Caco-2 (cell line): ENCODE results near the gene ACSL1. TPM values are rescaled to one million over a fixed set of nuclear protein-coding genes. Genes with fewer than 3 reads are reported as not detected.
A peak's percentile ranks its signal among the peaks of the same experiment; 100 is the strongest.

Experiments
- BruUV-seq: library from RNA; stranded (reverse); fragments of 400-500 nt; replicated peaks from 2 replicates; lab custom pipeline; 2021; lab: Mats Ljungman, UMichigan
- CTCF ChIA-PET: fragments of 300-600 bp; sonication (Branson Sonifier 250); formaldehyde crosslinking; loops from one replicate; lab custom pipeline; 2022; ENCODE audit warnings: antibody characterized with exemption; lab: Charles Lee
- POLR2A ChIA-PET: fragments of 300-600 bp; sonication (Branson Sonifier 250); formaldehyde crosslinking; loops from one replicate; lab custom pipeline; 2022; ENCODE audit warnings: antibody characterized with exemption; lab: Charles Lee
- DNase-seq, 2 experiments: peaks; one replicate each; pipeline versions ENCODE4 v3.0.0 to v3.0.0-alpha.2; 2020 to 2022
- H3K27me3 ChIP-seq: replicated peaks from 2 replicates; pipeline ENCODE4 v1.6.0; 2011; ENCODE audit warnings: low read length; ENCODE audit not compliant: control insufficient read depth, insufficient read depth
- H3K36me3 ChIP-seq: 2 replicates; pipeline ENCODE4 v1.5.1; 2011; ENCODE audit warnings: low read length; ENCODE audit not compliant: control insufficient read depth, insufficient read depth
- H3K4me1 ChIP-seq: fragments of 250-450 bp; sonication (Bioruptor Pico); 2 replicates; pipeline ENCODE4 v1.5.1; 2020; ENCODE audit warnings: mild to moderate bottlenecking
- H3K4me3 ChIP-seq: 2 replicates; pipeline ENCODE4 v1.5.1; 2011; ENCODE audit warnings: low read depth, mild to moderate bottlenecking, control low read depth, low read length
- H3K9me3 ChIP-seq: fragments of 250-450 bp; sonication (Bioruptor Pico); 2 replicates; pipeline ENCODE4 v1.5.1; 2020; ENCODE audit warnings: mild to moderate bottlenecking, moderate library complexity
- H3K27ac Mint-ChIP-seq: one replicate; pipeline ENCODE4 v1.8.0; 2022; ENCODE audit warnings: mixed read lengths; ENCODE audit not compliant: unreplicated experiment
- H3K27me3 Mint-ChIP-seq: one replicate; pipeline ENCODE4 v1.8.0; 2022; ENCODE audit warnings: mixed read lengths; ENCODE audit not compliant: insufficient read depth, unreplicated experiment
- H3K36me3 Mint-ChIP-seq: one replicate; pipeline ENCODE4 v1.8.0; 2022; ENCODE audit warnings: mild to moderate bottlenecking, mixed read lengths; ENCODE audit not compliant: insufficient read depth, unreplicated experiment
- H3K4me1 Mint-ChIP-seq: one replicate; pipeline ENCODE4 v1.8.0; 2022; ENCODE audit warnings: low read depth, mixed read lengths; ENCODE audit not compliant: unreplicated experiment
- H3K4me3 Mint-ChIP-seq: one replicate; pipeline ENCODE4 v1.8.0; 2022; ENCODE audit warnings: mild to moderate bottlenecking, moderate library complexity, mixed read lengths; ENCODE audit not compliant: unreplicated experiment
- H3K9me3 Mint-ChIP-seq: one replicate; pipeline ENCODE4 v1.8.0; 2022; ENCODE audit warnings: mixed read lengths; ENCODE audit not compliant: unreplicated experiment
- CTCF ChIP-seq, 2 experiments: fragments of 200-600 bp in 1 of 2; IDR thresholded peaks; 1 replicate in 1 of 2; 2 replicates in 1 of 2; pipeline versions ENCODE4 v1.5.1 to v1.8.0; 2011 to 2022; ENCODE audit warnings: antibody characterized with exemption in 1 of 2, control low read depth in 1 of 2, inconsistent platforms in 1 of 2, low read depth in 1 of 2, low read length in 1 of 2, mild to moderate bottlenecking in 1 of 2, moderate library complexity in 1 of 2; ENCODE audit not compliant: insufficient read depth in 1 of 2, severe bottlenecking in 1 of 2, unreplicated experiment in 1 of 2
- intact Hi-C: fragments of 100-400 bp; cut with micrococcal nuclease; formaldehyde crosslinking; loops from one replicate; pipeline ENCODE4 v1.10.0; 2022; ENCODE audit not compliant: unreplicated experiment
- total RNA-seq: library from RNA; stranded (reverse); gene quantifications from 2 replicates; pipeline ENCODE4 v1.2.3, GENCODE V29; 2022

ACSL1 gene
- total RNA-seq, 1 experiment from 2014 or later, result 100 TPM

DNA sequence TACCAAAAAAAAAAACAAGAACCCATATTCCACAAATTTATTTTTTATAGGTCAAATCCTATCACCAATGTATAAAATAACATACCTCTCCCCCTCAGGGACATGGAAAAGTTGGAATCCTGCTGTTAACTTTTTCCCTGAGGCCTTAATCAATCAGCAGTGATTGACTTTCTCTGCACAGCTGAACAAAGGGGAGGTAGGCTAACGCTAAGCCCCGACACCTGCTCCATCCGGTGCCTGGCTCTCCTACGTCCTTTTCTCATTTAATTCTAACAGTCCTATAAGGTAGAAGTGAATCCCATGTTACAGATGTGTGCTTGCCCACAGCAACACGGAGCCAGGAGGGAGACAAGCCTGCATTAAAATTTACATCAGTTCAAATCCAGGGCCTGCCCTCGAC, 94.7 kb downstream of the ACSL1 start:
- Mint-ChIP-seq H3K27me3 (no peaks in the 10 kb centered on the region), H3K36me3 (peaks cover 54% of the 10 kb centered on the region), H3K4me3 (no peak overlapping the region), H3K27ac (no peak overlapping the region), H3K4me1 (no peaks in the 10 kb centered on the region), H3K9me3 (no peaks in the 10 kb centered on the region)
- POLR2A ChIA-PET, result interaction anchor here (0.6 kb wide), 1 partner anchor 82 kb away, joined by 10 read pairs; the partner anchor contains the start of genes CASP3 and PRIMPOL
- no peaks in the 10 kb centered on the region for H3K27me3 ChIP-seq
- intact Hi-C loops, result loop anchor here (5.0 to 10.0 kb wide), 3 partner anchors 84 to 466 kb away; partner anchors contain the start of genes CASP3, IRF2 and PRIMPOL
- H3K4me1 ChIP-seq, result no peaks in the 10 kb centered on the region
- no peak overlapping the region for H3K4me3 ChIP-seq
- CTCF ChIA-PET, result interaction anchor here (0.6 kb wide), 1 partner anchor 82 kb away, joined by 3 read pairs; the partner anchor contains the start of genes CASP3 and PRIMPOL
- no TSS peak for BruUV-seq
- TF ChIP-seq CTCF (IDR thresholded peaks at IDR 0.05; ENCODE audit: insufficient read depth in 1 of 2, low read depth in 1 of 2, low read length in 1 of 2, severe bottlenecking in 1 of 2, unreplicated experiment in 1 of 2), result no peak
- no peak for DNase-seq
- H3K36me3 ChIP-seq, result no peaks in the 10 kb centered on the region
- no peaks in the 10 kb centered on the region for H3K9me3 ChIP-seq

DNA sequence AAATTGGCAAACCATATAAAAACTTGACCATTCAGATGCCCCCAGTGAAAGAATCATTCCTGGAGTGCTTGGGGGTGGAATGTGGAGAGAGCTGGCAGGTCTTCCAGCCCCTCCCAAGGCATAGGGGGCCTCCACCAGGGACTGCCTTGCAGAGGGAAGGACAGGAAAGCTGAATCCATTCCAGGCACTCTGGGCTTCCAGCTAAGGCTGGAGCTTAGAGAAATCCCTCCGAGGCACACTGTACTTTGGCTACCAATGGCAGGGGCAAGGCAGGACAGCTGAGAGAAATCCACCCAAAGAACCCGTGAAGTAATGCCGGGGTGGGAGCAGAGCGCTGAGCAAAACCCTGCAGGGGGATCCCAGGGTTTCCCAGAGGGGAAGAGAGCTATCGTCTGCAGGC, 95.8 kb downstream of the ACSL1 start:
- Mint-ChIP-seq H3K9me3 (no peaks in the 10 kb centered on the region), H3K27ac (no peak overlapping the region), H3K4me3 (no peak overlapping the region), H3K27me3 (no peaks in the 10 kb centered on the region), H3K36me3 (peaks cover 66% of the 10 kb centered on the region), H3K4me1 (no peaks in the 10 kb centered on the region)
- Histone ChIP-seq H3K27me3 (no peaks in the 10 kb centered on the region), H3K4me1 (no peaks in the 10 kb centered on the region), H3K9me3 (no peaks in the 10 kb centered on the region), H3K4me3 (no peak overlapping the region), H3K36me3 (no peaks in the 10 kb centered on the region)
- no peak for DNase-seq
- no peak for TF ChIP-seq CTCF (IDR thresholded peaks at IDR 0.05; ENCODE audit: insufficient read depth in 1 of 2, low read depth in 1 of 2, low read length in 1 of 2, severe bottlenecking in 1 of 2, unreplicated experiment in 1 of 2)
- POLR2A ChIA-PET, result no interaction called here
- no TSS peak for BruUV-seq
- CTCF ChIA-PET, result no interaction called here
- intact Hi-C loops, result loop anchor here (5.0 to 10.0 kb wide), 3 partner anchors 83 to 465 kb away; partner anchors contain the start of genes CASP3, IRF2 and PRIMPOL

GRCh38 chr4:184728858-184729257, 96.9 kb downstream of the ACSL1 start:
- no peaks in the 10 kb centered on the region for H3K4me1 ChIP-seq

More at GRCh38 chr4:184728858-184729257, 96.9 kb downstream of the ACSL1 start:
- no peak for TF ChIP-seq CTCF (IDR thresholded peaks at IDR 0.05; ENCODE audit: insufficient read depth in 1 of 2, low read depth in 1 of 2, low read length in 1 of 2, severe bottlenecking in 1 of 2, unreplicated experiment in 1 of 2)
- intact Hi-C loops, result no loop called here
- H3K4me3 Mint-ChIP-seq, result no peak overlapping the region
- H3K27me3 Mint-ChIP-seq, result no peaks in the 10 kb centered on the region
- H3K27ac Mint-ChIP-seq, result peak overlapping the region; percentile 24
- Histone ChIP-seq H3K9me3 (no peaks in the 10 kb centered on the region), H3K36me3 (no peaks in the 10 kb centered on the region), H3K27me3 (no peaks in the 10 kb centered on the region), H3K4me3 (no peak overlapping the region)
- ChIA-PET POLR2A (no interaction called here), CTCF (no interaction called here)
- no peaks in the 10 kb centered on the region for H3K9me3 Mint-ChIP-seq
- no peak for DNase-seq
- H3K36me3 Mint-ChIP-seq, result peaks cover 73% of the 10 kb centered on the region
- H3K4me1 Mint-ChIP-seq, result no peaks in the 10 kb centered on the region
- BruUV-seq, result no TSS peak
